ENCODE measurements around the gene ELF2.

GRCh38 chr4:139152249-139152648, 24.8 kb downstream of the ELF2 start:
- no peak for TF ChIP-seq EP300 (IDR thresholded peaks at IDR 0.05)
- no peak for TF ChIP-seq POLR2AphosphoS5 (IDR thresholded peaks at IDR 0.05)

Data from suprapubic skin (tissue), 4 donors.